ENCODE measurements around the gene SMCO4. TPM values are rescaled to one million over a fixed set of nuclear protein-coding genes. Genes with fewer than 3 reads are reported as not detected.

SMCO4 gene
- total RNA-seq, 3 donors from 2014 or later: 9.3 to 12.0 (median 11.9) TPM

DNA sequence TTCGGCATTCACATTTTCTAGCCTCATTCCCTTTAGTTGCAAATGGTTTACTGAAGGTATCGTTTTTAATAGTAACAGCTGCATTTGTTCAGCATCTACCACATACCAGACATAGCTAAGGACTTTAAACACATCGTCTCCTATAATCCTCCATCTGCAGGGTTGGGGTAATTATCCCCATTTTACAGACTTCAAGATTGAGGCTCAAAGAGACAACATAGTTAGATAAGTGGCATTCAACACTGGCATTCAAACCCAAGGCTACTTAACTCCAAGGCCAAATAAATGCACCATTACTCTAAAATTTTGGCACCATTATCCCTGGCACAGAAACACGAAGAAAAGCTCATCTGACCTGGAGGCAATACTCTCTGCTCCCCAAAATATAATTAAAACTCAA, 28.5 kb downstream of the SMCO4 start:
- Mint-ChIP-seq H3K9me3 (no peaks in the 10 kb centered on the region), H3K4me1 (ENCODE audit: low read depth) (peaks cover 5% of the 10 kb centered on the region), H3K36me3 (ENCODE audit: insufficient read depth) (no peaks in the 10 kb centered on the region), H3K4me3 (no peak overlapping the region), H3K27me3 (ENCODE audit: low read depth) (no peaks in the 10 kb centered on the region)
- DNase-seq (no peak), ATAC-seq (no peak)

DNA sequence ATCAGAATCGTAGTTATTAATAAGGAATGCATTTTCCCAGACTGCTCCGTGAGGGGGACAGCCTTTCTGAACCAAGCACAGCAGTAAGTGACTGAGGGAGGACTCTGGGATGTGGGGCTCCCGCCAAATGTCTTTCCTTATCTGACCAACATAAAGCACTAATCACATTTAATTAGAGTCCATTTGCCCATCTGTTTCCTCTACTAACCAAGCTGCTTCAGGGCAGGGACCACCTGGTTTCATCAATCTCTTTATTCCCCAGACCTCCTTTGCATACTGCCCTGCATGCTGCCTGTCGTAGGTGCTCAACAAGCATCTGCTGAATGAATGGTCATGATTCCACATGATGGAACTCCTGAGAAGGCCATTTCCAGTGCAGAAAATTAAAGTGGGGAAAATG, 29.4 kb downstream of the SMCO4 start:
- Mint-ChIP-seq H3K4me1 (ENCODE audit: low read depth) (no peaks in the 10 kb centered on the region), H3K36me3 (ENCODE audit: insufficient read depth) (no peaks in the 10 kb centered on the region), H3K4me3 (no peak overlapping the region), H3K9me3 (no peaks in the 10 kb centered on the region), H3K27me3 (ENCODE audit: low read depth) (no peaks in the 10 kb centered on the region)
- no peak for ATAC-seq
- DNase-seq: no peak

GRCh38 chr11:93512949-93513667, 30.1 kb downstream of the SMCO4 start:
- no peak overlapping the region for H3K4me3 Mint-ChIP-seq
- ATAC-seq: no peak
- H3K36me3 Mint-ChIP-seq (ENCODE audit: insufficient read depth): no peaks in the 10 kb centered on the region
- DNase-seq: no peak
- H3K27me3 Mint-ChIP-seq (ENCODE audit: low read depth): no peaks in the 10 kb centered on the region
- no peaks in the 10 kb centered on the region for H3K9me3 Mint-ChIP-seq
- H3K4me1 Mint-ChIP-seq (ENCODE audit: low read depth): no peaks in the 10 kb centered on the region

GRCh38 chr11:93512073-93512475, 31.1 kb downstream of the SMCO4 start:
- H3K36me3 Mint-ChIP-seq (ENCODE audit: insufficient read depth): no peaks in the 10 kb centered on the region
- ATAC-seq: peak; percentile 43 to 74
- no peaks in the 10 kb centered on the region for H3K27me3 Mint-ChIP-seq (ENCODE audit: low read depth)
- DNase-seq: no peak
- no peak overlapping the region for H3K4me3 Mint-ChIP-seq
- no peaks in the 10 kb centered on the region for H3K4me1 Mint-ChIP-seq (ENCODE audit: low read depth)
- H3K9me3 Mint-ChIP-seq: no peaks in the 10 kb centered on the region

DNA sequence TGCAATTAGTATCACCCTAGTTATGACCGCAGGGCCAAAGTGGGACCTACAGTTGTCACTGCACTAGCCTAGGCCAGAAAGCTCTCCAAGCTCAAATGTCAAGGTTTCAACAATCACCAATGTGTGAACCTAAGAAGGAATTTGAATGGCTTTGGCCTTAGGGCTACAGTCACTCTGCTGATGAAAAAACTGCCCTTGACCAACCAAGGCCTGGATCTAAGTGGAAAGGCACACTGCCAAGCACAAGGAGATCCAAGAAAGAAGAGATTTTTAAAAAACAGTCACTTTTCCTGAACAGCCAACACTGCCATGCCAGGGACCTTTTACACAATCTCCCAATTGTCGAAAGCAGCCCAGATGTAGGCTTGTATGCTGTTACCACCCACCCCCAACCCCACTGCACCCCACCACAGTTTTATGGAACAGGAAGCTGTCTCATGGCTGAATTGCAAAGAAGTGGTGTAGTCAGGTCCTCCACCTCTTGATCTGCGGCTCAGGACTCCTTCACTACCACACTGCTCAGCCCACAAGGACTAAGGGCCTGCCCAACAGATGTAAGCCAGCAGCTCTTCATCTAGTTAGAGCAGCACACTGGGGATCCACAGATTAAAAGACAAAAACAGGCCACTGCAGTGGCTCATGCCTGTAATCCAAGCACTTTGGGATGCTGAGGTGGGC, 32.9 kb downstream of the SMCO4 start:
- H3K4me1 Mint-ChIP-seq (ENCODE audit: low read depth): no peaks in the 10 kb centered on the region
- no peak for DNase-seq

GRCh38 chr11:93507517-93507916, 35.7 kb downstream of the SMCO4 start:
- H3K4me1 Mint-ChIP-seq (ENCODE audit: low read depth): no peaks in the 10 kb centered on the region
- ATAC-seq: no peak
- no peaks in the 10 kb centered on the region for H3K27me3 Mint-ChIP-seq (ENCODE audit: low read depth)
- H3K4me3 Mint-ChIP-seq: no peak overlapping the region
- peaks cover 1% of the 10 kb centered on the region for H3K36me3 Mint-ChIP-seq (ENCODE audit: insufficient read depth)
- no peak for DNase-seq
- no peaks in the 10 kb centered on the region for H3K9me3 Mint-ChIP-seq

More for the DNA sequence above, 32.9 kb downstream of the SMCO4 start:
- ATAC-seq: no peak
- no peak overlapping the region for H3K4me3 Mint-ChIP-seq
- no peaks in the 10 kb centered on the region for H3K27me3 Mint-ChIP-seq (ENCODE audit: low read depth)
- no peaks in the 10 kb centered on the region for H3K36me3 Mint-ChIP-seq (ENCODE audit: insufficient read depth)
- no peaks in the 10 kb centered on the region for H3K9me3 Mint-ChIP-seq

- Mint-ChIP-seq H3K9me3 (no peaks in the 10 kb centered on the region), H3K4me3 (no peak overlapping the region), H3K36me3 (ENCODE audit: insufficient read depth) (peaks cover 1% of the 10 kb centered on the region), H3K27me3 (ENCODE audit: low read depth) (no peaks in the 10 kb centered on the region), H3K4me1 (ENCODE audit: low read depth) (no peaks in the 10 kb centered on the region)
- DNase-seq (no peak), ATAC-seq (no peak)
Measured at GRCh38 chr11:93505703-93506102, 37.5 kb downstream of the SMCO4 start.

DNA sequence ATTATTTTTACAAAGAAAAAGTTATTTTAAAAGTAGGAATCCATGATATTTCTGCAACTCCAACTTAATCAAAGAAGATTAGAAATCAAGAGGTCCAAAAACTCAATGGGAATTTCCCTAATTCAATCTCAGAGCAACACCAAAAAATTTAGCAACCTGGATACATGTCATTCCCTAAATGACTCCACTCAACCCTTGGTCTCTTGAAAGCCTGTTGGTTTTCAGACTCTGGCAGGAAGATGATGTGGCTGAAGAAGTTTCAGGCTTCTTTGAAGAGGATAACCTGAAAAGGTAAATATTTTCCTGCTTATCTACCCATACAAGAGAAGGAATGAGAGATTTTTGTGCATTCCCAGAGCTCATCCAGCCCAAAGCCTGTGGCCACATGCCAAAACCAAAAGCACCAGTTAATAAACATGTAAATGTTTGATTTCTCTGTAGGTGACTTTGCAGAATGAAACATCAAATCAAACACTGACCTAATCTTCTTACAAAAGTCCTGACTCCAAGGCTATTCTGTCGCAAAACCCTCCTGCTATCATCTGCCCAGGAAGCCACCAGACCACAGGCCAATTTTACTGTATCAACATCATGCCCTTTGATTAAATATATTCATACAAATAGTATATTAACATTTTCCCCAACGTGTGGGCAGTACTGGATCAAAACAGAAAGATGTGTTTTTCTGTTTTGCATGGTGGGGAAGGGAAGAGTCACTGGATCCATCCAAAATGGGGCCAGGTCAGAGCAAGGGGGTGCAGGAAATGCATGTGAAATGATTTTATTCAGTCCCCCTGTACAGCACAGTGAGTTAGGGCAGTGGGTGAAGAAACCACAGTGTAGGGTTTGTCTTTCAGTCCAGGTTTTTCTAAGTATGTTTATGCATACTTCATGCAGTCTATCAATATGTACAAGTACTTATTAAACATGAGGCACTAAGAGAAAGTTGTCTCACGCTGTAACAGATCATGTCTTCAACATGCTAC, 38.8 kb downstream of the SMCO4 start:
- Mint-ChIP-seq H3K4me1 (ENCODE audit: low read depth) (no peaks in the 10 kb centered on the region), H3K27me3 (ENCODE audit: low read depth) (no peaks in the 10 kb centered on the region), H3K9me3 (no peaks in the 10 kb centered on the region), H3K36me3 (ENCODE audit: insufficient read depth) (peaks cover 1% of the 10 kb centered on the region), H3K4me3 (no peak overlapping the region)
- DNase-seq (no peak), ATAC-seq (no peak)

- DNase-seq (no peak), ATAC-seq (no peak)
- H3K4me3 Mint-ChIP-seq: no peak overlapping the region
- no peaks in the 10 kb centered on the region for H3K27me3 Mint-ChIP-seq (ENCODE audit: low read depth)
- no peaks in the 10 kb centered on the region for H3K4me1 Mint-ChIP-seq (ENCODE audit: low read depth)
- H3K36me3 Mint-ChIP-seq (ENCODE audit: insufficient read depth): peaks cover 1% of the 10 kb centered on the region
- no peaks in the 10 kb centered on the region for H3K9me3 Mint-ChIP-seq
Measured at GRCh38 chr11:93501856-93502255, 41.3 kb downstream of the SMCO4 start.

GRCh38 chr11:93500759-93501158, 42.4 kb downstream of the SMCO4 start:
- H3K36me3 Mint-ChIP-seq (ENCODE audit: insufficient read depth): peaks cover 1% of the 10 kb centered on the region
- H3K4me1 Mint-ChIP-seq (ENCODE audit: low read depth): no peaks in the 10 kb centered on the region
- no peaks in the 10 kb centered on the region for H3K9me3 Mint-ChIP-seq
- DNase-seq: no peak
- ATAC-seq: no peak
- no peak overlapping the region for H3K4me3 Mint-ChIP-seq
- no peaks in the 10 kb centered on the region for H3K27me3 Mint-ChIP-seq (ENCODE audit: low read depth)

GRCh38 chr11:93498641-93499040, 44.5 kb downstream of the SMCO4 start:
- H3K4me1 Mint-ChIP-seq (ENCODE audit: low read depth): no peaks in the 10 kb centered on the region
- no peaks in the 10 kb centered on the region for H3K27me3 Mint-ChIP-seq (ENCODE audit: low read depth)
- no peak for DNase-seq
- H3K36me3 Mint-ChIP-seq (ENCODE audit: insufficient read depth): peaks cover 1% of the 10 kb centered on the region
- no peak for ATAC-seq
- H3K9me3 Mint-ChIP-seq: no peaks in the 10 kb centered on the region
- H3K4me3 Mint-ChIP-seq: no peak overlapping the region

GRCh38 chr11:93498161-93498560, 45.0 kb downstream of the SMCO4 start:
- Mint-ChIP-seq H3K27me3 (ENCODE audit: low read depth) (no peaks in the 10 kb centered on the region), H3K4me1 (ENCODE audit: low read depth) (no peaks in the 10 kb centered on the region), H3K36me3 (ENCODE audit: insufficient read depth) (no peaks in the 10 kb centered on the region), H3K9me3 (no peaks in the 10 kb centered on the region), H3K4me3 (no peak overlapping the region)
- ATAC-seq (no peak), DNase-seq (no peak)

GRCh38 chr11:93497596-93497995, 45.6 kb downstream of the SMCO4 start:
- no peaks in the 10 kb centered on the region for H3K4me1 Mint-ChIP-seq (ENCODE audit: low read depth)
- H3K36me3 Mint-ChIP-seq (ENCODE audit: insufficient read depth): no peaks in the 10 kb centered on the region
- no peaks in the 10 kb centered on the region for H3K9me3 Mint-ChIP-seq
- no peak for DNase-seq
- no peaks in the 10 kb centered on the region for H3K27me3 Mint-ChIP-seq (ENCODE audit: low read depth)
- ATAC-seq: no peak
- no peak overlapping the region for H3K4me3 Mint-ChIP-seq

- no peaks in the 10 kb centered on the region for H3K4me1 Mint-ChIP-seq (ENCODE audit: low read depth)
- H3K9me3 Mint-ChIP-seq: no peaks in the 10 kb centered on the region
- no peaks in the 10 kb centered on the region for H3K36me3 Mint-ChIP-seq (ENCODE audit: insufficient read depth)
- DNase-seq (no peak), ATAC-seq (no peak)
- H3K4me3 Mint-ChIP-seq: no peak overlapping the region
- no peaks in the 10 kb centered on the region for H3K27me3 Mint-ChIP-seq (ENCODE audit: low read depth)
Measured at GRCh38 chr11:93494357-93494756, 48.8 kb downstream of the SMCO4 start.

All from activated T-cell treated with anti-CD3 and anti-CD28 coated beads, Interleukin-2, amount 50 U/mL, for 4 hours (primary cell).